Neuron (in vitro differentiated cells): ENCODE results near the gene NKD2.
"Not testable (repeated sequence)": the region's sequence is repeated elsewhere in the genome, so short reads cannot be mapped to it uniquely, and the experiment has no call there.

Source experiments
- H2AFZ ChIP-seq: one replicate; pipeline ENCODE4 v1.6.1; 2013; ENCODE audit warnings: low read depth, mild to moderate bottlenecking, inconsistent platforms, low read length, moderate library complexity
- H3K27me3 ChIP-seq: one replicate; pipeline ENCODE4 v1.6.1; 2013; ENCODE audit warnings: low read length; ENCODE audit not compliant: insufficient read depth
- H3K36me3 ChIP-seq: one replicate; pipeline ENCODE4 v1.6.1; 2013; ENCODE audit warnings: low read length; ENCODE audit not compliant: insufficient read depth
- H3K4me1 ChIP-seq: one replicate; pipeline ENCODE4 v1.6.1; 2013; ENCODE audit warnings: low read length; ENCODE audit not compliant: insufficient read depth
- H3K4me3 ChIP-seq: 2 replicates; pipeline ENCODE4 v1.5.1; 2013; ENCODE audit warnings: mild to moderate bottlenecking, low read length, moderate library complexity
- H3K9me3 ChIP-seq: one replicate; pipeline ENCODE4 v1.6.1; 2013; ENCODE audit warnings: low read length

The NKD2 gene

DNA sequence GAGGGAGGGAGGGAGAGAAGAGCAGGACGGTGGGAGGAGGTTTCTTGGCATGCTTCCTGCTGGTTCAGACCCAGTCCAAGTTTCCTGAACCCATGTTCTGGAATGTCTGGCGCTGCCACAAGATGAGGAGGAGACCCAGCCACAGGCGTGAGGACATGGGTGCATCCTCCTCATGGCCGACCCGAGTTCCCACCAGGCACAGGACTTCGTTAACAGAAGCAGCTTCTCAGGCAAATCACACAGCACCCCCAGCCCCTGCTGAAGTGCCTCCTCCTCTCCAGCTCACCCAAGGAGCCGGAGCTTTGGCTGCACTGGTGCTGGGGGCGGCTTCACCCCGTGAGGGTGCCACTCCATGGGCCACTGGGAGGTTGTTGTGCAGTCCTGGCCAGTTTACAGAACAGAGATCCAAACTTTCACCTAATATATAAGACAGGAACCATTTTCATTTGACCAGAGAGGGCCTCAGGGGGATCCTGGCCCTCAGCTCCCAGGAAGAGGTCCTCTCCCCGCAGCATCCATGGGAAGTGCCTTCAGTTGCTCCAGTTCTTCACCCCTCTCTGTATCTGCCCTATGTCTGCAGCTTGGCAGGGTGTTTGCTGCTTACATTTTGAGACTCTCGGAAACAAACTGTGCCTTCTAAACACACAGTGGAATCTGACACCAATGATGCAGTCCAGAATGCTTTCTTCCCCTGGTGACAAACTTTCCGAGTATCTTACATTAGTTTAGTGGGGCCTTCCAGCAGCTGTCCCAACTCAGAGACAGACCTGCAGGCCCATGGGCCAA is 10.2 kb upstream of the NKD2 start:
- Histone ChIP-seq H3K4me3 (no peak overlapping the region), H3K4me1 (peaks cover 7% of the 10 kb centered on the region), H3K9me3 (no peaks in the 10 kb centered on the region), H2AFZ (no peak overlapping the region), H3K27me3 (peaks cover 4% of the 10 kb centered on the region), H3K36me3 (no peaks in the 10 kb centered on the region)

DNA sequence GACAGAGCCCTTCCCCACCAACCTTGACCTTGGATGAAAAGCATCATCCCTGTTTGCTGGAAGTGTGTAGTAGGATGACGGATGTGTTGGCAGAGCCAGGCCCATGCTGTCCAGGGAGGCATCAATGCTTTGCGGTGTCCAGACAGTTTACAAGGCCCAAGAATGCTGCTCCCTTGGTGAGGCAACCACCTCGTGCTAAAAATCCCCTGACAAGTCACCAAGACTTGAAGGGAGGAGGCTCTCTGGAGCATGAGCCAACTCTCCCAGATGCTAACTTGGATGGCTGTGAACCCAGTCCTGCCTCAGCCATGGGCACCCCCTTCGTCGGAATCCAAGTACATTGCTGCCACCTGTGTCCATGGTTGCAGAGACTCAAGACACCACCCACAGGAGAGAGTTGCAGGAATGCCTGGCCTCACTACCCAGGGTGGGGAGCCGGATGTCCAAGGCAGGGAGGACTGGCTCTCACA is 9.5 kb upstream of the NKD2 start:
- Histone ChIP-seq H3K9me3 (no peaks in the 10 kb centered on the region), H3K4me3 (no peak overlapping the region), H2AFZ (no peak overlapping the region), H3K36me3 (no peaks in the 10 kb centered on the region), H3K4me1 (peaks cover 7% of the 10 kb centered on the region), H3K27me3 (peaks cover 4% of the 10 kb centered on the region)

DNA sequence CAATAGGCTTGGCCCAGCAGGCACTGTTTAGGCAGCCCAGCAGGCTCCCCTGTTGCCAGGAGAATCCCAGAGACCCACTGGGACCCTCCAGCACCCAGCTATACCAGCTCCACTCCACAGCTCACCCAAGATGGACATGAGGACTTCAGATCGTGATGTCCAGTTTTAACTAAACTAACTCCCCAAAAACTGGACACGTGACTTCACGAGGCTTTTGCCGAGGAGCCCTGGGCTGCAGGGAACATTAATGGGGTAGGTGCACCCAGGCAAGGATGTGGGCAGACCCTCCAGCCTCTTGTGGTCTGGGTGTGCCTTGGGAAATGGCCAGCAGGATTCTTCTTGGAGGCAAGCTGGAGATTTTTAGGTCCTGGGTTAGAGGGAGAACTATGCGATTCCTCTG is 8.9 kb upstream of the NKD2 start:
- no peak overlapping the region for H3K4me3 ChIP-seq
- peaks cover 7% of the 10 kb centered on the region for H3K4me1 ChIP-seq
- H3K36me3 ChIP-seq = no peaks in the 10 kb centered on the region
- no peaks in the 10 kb centered on the region for H3K9me3 ChIP-seq
- H2AFZ ChIP-seq = no peak overlapping the region
- H3K27me3 ChIP-seq = peaks cover 9% of the 10 kb centered on the region

DNA sequence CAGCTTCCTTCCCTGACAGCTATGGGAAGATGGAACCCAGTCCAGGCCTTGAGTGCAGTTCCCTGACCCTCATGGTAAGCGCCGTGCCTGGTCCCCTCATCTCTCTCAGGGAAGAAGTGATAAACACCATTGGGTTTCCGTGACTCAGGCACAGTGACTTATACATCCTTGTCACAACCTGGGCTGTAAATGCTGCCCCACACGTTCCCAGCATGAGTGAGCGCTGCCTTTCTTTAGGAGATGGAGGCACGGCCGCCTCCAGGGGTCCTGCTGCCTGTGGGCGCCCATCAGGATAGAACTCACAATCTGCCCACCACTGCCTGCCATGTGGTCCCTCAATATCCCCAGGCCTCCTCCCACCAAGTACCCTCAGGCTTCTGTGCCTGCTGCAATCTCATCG is 8.3 kb upstream of the NKD2 start:
- Histone ChIP-seq H3K36me3 (no peaks in the 10 kb centered on the region), H3K4me3 (no peak overlapping the region), H3K4me1 (peaks cover 7% of the 10 kb centered on the region), H3K9me3 (no peaks in the 10 kb centered on the region), H3K27me3 (peaks cover 11% of the 10 kb centered on the region), H2AFZ (no peak overlapping the region)

DNA sequence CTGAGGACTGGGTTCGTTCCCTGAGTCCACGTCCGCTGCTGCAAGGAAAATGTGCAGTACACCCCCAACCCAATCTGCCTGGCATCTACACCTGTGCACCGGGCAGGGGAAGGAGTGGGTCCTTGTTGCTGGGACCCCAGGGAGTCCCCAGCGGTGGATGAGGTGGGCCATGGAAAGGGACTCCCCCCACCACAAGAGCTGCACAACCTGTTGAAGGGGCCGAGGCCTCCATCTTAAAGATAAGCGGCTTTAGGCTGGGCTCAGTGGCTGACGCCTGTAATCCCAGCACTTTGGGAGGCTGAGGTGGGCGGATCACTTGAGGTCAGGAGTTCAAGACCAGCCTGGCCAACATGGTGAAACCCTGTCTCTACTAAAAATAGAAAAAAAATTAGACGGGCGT is 7.8 kb upstream of the NKD2 start:
- H3K4me1 ChIP-seq, H3K36me3 ChIP-seq, H3K4me3 ChIP-seq, H2AFZ ChIP-seq, H3K9me3 ChIP-seq: not testable (repeated sequence)
- peaks cover 16% of the 10 kb centered on the region for H3K27me3 ChIP-seq

DNA sequence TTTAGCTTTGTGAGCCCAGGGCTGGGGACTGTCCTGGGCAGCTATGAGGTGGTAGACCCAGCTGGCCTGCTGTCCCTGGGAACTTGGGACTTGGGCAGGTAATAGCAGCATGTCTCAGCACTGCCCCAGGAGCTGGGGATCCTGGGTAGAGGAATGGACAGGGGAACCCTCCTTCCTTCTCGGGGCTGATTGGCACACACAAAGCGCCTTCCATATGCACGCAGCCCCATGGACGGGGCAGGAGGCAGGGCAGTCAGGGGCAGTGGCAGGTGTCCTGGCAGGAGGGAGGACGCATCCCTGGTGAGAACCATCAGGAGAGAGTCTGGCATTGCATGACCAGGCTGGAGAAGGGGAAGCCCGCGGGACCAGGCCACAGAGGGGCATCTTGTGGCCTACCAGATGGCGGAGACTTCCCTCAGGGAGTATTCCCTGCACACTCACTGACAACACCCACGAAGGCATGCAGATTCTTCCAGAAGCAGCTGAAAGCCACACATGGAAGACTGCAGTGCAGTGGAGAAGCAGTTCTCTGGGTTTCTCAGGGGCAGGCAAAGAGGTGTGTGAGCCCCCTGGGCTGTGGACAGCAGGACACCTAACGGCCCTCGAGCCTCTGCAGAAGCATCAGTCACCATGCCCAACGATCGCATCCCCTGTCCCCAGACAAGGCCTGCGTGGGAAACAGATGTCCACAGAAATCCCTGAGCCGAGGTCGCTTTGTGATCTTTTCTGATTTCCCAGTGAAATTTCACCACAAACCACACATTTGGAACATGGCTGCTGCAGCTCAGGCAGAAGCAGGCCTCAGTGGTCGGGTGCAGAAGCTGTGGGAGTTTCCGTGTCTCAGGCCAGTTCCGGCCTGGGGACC is 7.0 kb upstream of the NKD2 start:
- H3K4me1 ChIP-seq = peaks cover 6% of the 10 kb centered on the region
- H3K27me3 ChIP-seq = peaks cover 23% of the 10 kb centered on the region

DNA sequence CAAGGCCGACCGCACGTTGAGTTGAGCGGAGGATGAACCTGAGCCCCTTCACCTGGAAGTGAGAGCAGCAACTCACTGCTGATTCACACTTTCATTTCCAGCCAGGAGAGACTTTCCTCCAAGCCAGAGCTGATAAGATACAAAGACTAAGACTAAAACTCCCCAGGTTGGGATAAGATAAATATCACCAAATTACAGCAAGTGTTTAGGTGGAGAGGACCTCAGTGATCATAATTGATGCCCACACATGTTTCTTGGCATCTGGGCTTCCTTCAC is 6.4 kb upstream of the NKD2 start:
- no peaks in the 10 kb centered on the region for H3K36me3 ChIP-seq
- H3K4me1 ChIP-seq = peaks cover under 1% of the 10 kb centered on the region
- H2AFZ ChIP-seq = no peak overlapping the region
- no peaks in the 10 kb centered on the region for H3K9me3 ChIP-seq
- peaks cover 26% of the 10 kb centered on the region for H3K27me3 ChIP-seq
- H3K4me3 ChIP-seq = no peak overlapping the region

More for the DNA sequence above, 7.0 kb upstream of the NKD2 start:
- no peaks in the 10 kb centered on the region for H3K9me3 ChIP-seq
- no peak overlapping the region for H3K4me3 ChIP-seq
- no peaks in the 10 kb centered on the region for H3K36me3 ChIP-seq
- H2AFZ ChIP-seq = no peak overlapping the region

DNA sequence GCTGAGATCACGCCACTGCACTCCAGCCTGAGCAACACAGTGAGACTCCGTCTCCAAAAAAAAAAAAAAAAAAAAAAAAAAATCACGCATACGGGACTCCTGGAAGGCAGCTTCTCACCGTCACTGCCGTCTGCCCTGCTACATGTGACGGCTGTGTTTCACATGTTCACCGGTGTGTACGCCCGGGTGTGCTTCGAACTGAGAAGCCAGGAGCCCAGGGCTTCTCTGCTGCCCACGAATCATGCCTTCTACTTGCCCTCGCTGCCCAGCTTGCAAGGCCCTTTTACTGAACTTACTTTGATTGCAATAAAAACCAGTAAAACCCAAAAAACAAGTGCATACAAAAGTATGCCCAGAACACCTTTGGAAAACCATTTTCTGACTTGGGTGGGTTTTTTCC is 5.8 kb upstream of the NKD2 start:
- Histone ChIP-seq H2AFZ (no peak overlapping the region), H3K4me3 (no peak overlapping the region), H3K4me1 (no peaks in the 10 kb centered on the region), H3K27me3 (peaks cover 32% of the 10 kb centered on the region), H3K9me3 (no peaks in the 10 kb centered on the region), H3K36me3 (no peaks in the 10 kb centered on the region)

DNA sequence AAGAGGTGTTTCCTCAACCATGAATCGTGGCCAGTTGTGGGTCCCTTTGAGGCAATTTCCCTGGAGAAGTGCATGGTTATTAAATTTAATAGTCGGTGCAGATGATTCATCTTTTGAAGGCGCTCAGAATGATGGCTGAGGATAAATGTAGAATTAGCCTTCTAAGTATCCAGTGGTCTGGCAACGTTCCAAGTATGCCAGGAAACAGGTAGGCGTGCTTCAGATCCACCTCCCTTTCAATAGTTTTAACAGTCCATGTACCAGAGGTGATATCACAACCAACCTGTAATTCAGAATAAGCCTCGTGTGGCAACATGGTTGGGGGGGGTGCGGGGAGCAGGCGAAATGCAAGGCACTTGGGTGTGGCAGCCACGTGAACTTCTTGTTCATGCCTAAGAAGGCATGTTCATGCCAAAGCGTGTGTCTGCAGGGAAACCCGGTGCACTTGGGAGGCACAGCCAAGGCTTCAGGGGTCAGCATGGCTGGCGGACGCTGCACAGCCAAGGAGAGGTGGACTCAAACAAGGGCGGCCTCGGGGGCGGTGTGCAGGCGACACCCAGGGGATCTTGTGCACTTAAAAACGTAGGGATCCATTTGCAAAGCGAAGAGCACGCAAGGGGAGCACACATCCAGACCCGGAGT is 5.2 kb upstream of the NKD2 start:
- Histone ChIP-seq H3K27me3 (peaks cover 35% of the 10 kb centered on the region), H3K9me3 (no peaks in the 10 kb centered on the region), H3K4me1 (no peaks in the 10 kb centered on the region)

DNA sequence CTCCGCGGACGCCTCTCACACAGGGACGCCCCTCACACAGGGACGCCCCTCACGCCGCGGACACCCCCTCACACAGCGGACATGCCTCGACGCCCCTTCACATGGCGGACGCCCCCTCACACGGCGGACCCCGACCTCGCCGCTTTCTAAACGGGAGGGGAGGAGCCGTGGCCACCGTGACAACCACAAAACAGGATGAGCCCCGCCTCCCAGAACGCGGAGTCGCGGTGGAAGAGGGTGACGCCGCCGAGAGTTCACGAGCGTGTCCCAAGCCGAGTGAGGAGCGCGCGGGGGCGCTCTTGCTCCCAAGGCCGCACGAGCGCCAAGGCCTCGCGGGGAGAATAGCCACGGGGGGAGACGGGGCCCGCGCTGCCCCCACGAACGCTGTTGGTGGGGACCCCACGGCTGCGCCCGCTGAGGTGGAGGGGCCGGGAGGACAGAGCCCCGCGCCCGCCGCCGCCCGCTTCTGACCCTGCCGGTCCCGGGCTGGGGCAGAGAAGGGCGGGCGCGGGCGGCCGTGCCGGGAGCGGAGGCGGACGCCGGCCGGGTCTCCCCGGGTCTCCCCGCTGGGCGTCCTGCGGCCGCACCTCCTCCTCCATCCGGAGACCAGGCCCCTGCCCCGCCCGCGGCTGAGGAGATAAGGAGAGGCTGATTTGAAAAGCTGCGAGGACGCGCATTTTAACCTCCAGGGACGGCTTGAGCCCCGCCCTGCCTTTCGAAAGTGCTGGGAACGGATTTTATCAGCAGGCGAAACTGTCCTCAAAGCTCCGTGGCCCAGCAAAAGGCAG is 3.9 kb upstream of the NKD2 start:
- H3K4me1 ChIP-seq = peaks cover 4% of the 10 kb centered on the region
- H2AFZ ChIP-seq = no peak overlapping the region
- H3K36me3 ChIP-seq = no peaks in the 10 kb centered on the region
- no peaks in the 10 kb centered on the region for H3K9me3 ChIP-seq
- H3K4me3 ChIP-seq = no peak overlapping the region
- peaks cover 40% of the 10 kb centered on the region for H3K27me3 ChIP-seq

More for the DNA sequence above, 5.2 kb upstream of the NKD2 start:
- H3K36me3 ChIP-seq = no peaks in the 10 kb centered on the region
- H3K4me3 ChIP-seq = no peak overlapping the region
- no peak overlapping the region for H2AFZ ChIP-seq

DNA sequence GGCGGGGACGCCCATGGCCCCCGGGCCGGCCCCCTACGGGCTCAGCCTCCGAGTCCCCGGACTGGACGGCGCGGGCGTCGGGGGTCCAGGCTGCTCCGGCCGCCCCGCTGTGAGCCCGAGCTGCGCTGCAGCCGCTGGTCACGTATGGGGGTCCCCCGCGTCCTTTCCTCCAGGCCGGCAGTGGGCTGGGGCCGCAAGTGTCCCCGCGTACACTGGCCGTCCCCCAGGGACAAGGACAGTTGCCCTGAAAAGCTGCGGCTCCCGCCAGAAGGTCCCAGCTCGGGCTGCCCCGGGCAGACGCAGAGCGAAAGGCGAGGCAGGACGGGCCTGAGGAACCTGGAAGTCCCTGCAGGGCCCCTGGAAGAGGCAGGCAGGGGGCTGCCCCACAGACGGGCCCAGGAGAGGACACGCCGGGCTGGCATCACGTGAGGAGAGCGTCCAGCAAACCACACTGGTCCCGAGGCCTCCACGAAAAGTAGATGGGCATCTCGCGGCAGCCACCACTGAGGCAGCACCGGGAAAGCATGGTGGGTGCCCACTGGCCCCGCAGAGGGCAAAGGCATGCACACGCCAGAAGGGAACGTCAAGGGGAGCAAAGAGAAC is 3.3 kb upstream of the NKD2 start:
- H3K27me3 ChIP-seq = peaks cover 47% of the 10 kb centered on the region

DNA sequence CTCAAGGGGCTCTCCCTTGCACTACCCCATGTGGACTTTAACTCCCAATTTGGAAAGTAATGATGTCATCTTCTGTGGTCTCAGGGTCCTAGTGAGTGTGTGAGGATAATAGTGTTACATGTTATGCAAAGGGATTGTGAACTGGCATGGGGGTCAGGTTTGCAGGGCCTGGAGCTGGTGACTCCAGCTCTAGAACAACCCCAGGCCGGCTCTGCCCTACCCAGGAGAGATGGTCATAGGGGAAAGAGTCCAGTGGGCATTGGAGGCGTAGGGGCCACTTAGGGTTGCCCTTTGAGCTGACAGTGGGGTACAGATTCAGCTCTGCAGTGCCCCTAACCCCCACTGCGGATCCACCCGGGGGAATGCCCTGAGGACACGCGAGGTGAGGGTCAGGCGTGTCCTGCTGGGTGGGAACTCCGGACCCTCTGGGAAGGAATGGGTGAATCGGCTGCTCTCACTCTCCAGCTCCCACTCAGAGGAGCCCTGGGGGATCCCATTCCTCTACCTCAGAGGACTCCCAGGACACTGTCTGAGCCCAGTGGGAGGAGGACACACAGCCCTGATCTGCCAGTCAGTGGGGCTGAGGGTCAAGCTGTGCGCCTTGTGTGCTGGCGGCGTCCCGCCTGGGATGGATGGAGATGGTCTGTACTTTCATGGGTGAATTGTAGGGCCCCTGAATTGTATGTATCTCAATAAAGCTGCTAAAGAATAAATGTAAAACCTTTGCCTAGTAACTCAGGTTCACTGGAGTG is 2.5 kb upstream of the NKD2 start:
- Histone ChIP-seq H3K4me3 (no peak overlapping the region), H3K27me3 (peaks cover 53% of the 10 kb centered on the region), H3K36me3 (no peaks in the 10 kb centered on the region), H3K4me1 (peaks cover 4% of the 10 kb centered on the region), H2AFZ (no peak overlapping the region), H3K9me3 (no peaks in the 10 kb centered on the region)

More for the DNA sequence above, 3.3 kb upstream of the NKD2 start:
- Histone ChIP-seq H2AFZ (no peak overlapping the region), H3K9me3 (no peaks in the 10 kb centered on the region), H3K36me3 (no peaks in the 10 kb centered on the region), H3K4me1 (peaks cover 4% of the 10 kb centered on the region), H3K4me3 (no peak overlapping the region)
